Naive B cell (primary cell): ENCODE data around the gene PTPRT. TPM values are rescaled to one million over a fixed set of nuclear protein-coding genes. Genes with fewer than 3 reads are reported as not detected.

Source experiments
- ATAC-seq, 2 donors: fragments of 150-1000 bp; cut with Tn5 transposase; 2 replicates each; pipeline ENCODE4 v1.10.0; 2021; ENCODE audit warnings: low read depth in 2 of 2, mild to moderate bottlenecking in 2 of 2, moderate library complexity in 2 of 2
- DNase-seq: peaks from one replicate; pipeline ENCODE4 v3.0.0; 2022
- H3K27ac Mint-ChIP-seq, 6 donors: one replicate each; pipeline ENCODE4 v1.8.0; 2020 to 2022; ENCODE audit warnings: mild to moderate bottlenecking in 6 of 6, mixed read lengths in 6 of 6, moderate library complexity in 5 of 6, inconsistent platforms in 2 of 6
- H3K27me3 Mint-ChIP-seq, 3 donors: one replicate each; pipeline ENCODE4 v1.8.0; 2021 to 2022; ENCODE audit warnings: mixed read lengths in 3 of 3, mild to moderate bottlenecking in 1 of 3
- H3K36me3 Mint-ChIP-seq, 2 donors: one replicate each; pipeline ENCODE4 v1.8.0; 2020 to 2022; ENCODE audit warnings: mixed read lengths in 2 of 2, inconsistent platforms in 1 of 2, mild to moderate bottlenecking in 1 of 2
- H3K4me1 Mint-ChIP-seq, 3 donors: one replicate each; pipeline ENCODE4 v1.8.0; 2020 to 2022; ENCODE audit warnings: mixed read lengths in 3 of 3, inconsistent platforms in 1 of 3, mild to moderate bottlenecking in 1 of 3, moderate library complexity in 1 of 3
- H3K4me3 Mint-ChIP-seq, 8 donors: one replicate each; pipeline ENCODE4 v1.8.0; 2020 to 2022; ENCODE audit warnings: mild to moderate bottlenecking in 8 of 8, mixed read lengths in 8 of 8, moderate library complexity in 8 of 8, inconsistent platforms in 2 of 8
- H3K9me3 Mint-ChIP-seq, 7 donors: one replicate each; pipeline ENCODE4 v1.8.0; 2020 to 2022; ENCODE audit warnings: mixed read lengths in 7 of 7, mild to moderate bottlenecking in 5 of 7, inconsistent platforms in 2 of 7, moderate library complexity in 1 of 7
- polyA plus RNA-seq, 6 donors: library from polyadenylated mRNA; unstranded; fragments of 300-500 nt; fragmentation: Illumina TruSeq; gene quantifications; one replicate each; pipeline ENCODE4 v1.2.3, GENCODE V29; 2021; ENCODE audit warnings: low read depth in 6 of 6

Gene PTPRT
- polyA plus RNA-seq, 6 donors from 2014 or later: not detected

GRCh38 chr20:42027746-42028268 is 1161.9 kb downstream of the PTPRT start:
- ATAC-seq (no peak), DNase-seq (no peak)
- Mint-ChIP-seq H3K36me3 (no peaks in the 10 kb centered on the region), H3K27me3 (peaks cover 4 to 9% (median 6%) of the 10 kb centered on the region in 3 donors), H3K9me3 (peaks cover 0 to 11% (median 2%) of the 10 kb centered on the region in 7 donors), H3K4me1 (no peaks in the 10 kb centered on the region), H3K27ac (no peak overlapping the region), H3K4me3 (no peak overlapping the region)

GRCh38 chr20:42026599-42026998 is 1163.1 kb downstream of the PTPRT start:
- ATAC-seq: no peak
- Mint-ChIP-seq H3K27ac (no peak overlapping the region), H3K36me3 (no peaks in the 10 kb centered on the region)

GRCh38 chr20:42024653-42025052 is 1165.1 kb downstream of the PTPRT start:
- peaks cover 0 to 20% (median 1%) of the 10 kb centered on the region in 7 donors for H3K9me3 Mint-ChIP-seq
- ATAC-seq: no peak
- no peak overlapping the region for H3K4me3 Mint-ChIP-seq
- no peaks in the 10 kb centered on the region for H3K36me3 Mint-ChIP-seq
- H3K27ac Mint-ChIP-seq: no peak overlapping the region
- H3K4me1 Mint-ChIP-seq: no peaks in the 10 kb centered on the region
- peaks cover 4 to 9% (median 6%) of the 10 kb centered on the region in 3 donors for H3K27me3 Mint-ChIP-seq
- no peak for DNase-seq

More at GRCh38 chr20:42026599-42026998, 1163.1 kb downstream of the PTPRT start:
- Mint-ChIP-seq H3K4me3 (no peak overlapping the region), H3K9me3 (peaks cover 0 to 11% (median 2%) of the 10 kb centered on the region in 7 donors), H3K4me1 (no peaks in the 10 kb centered on the region), H3K27me3 (peaks cover 4 to 9% (median 6%) of the 10 kb centered on the region in 3 donors)
- DNase-seq: no peak
